ENCODE results near the gene TRIM37.
"Not testable (repeated sequence)": the region's sequence is repeated elsewhere in the genome, so short reads cannot be mapped to it uniquely, and the experiment has no call there.

The TRIM37 gene

GRCh38 chr17:58995247-58995940 lies 111.3 kb downstream of the TRIM37 start:
- DNase-seq (ENCODE audit: low read depth in 2 of 2): no peak

GRCh38 chr17:58993311-58993710 lies 113.4 kb downstream of the TRIM37 start:
- DNase-seq (ENCODE audit: low read depth in 2 of 2): no peak

GRCh38 chr17:58991718-58992331 lies 114.9 kb downstream of the TRIM37 start:
- DNase-seq (ENCODE audit: low read depth in 2 of 2): no peak

GRCh38 chr17:58989629-58990028 lies 117.1 kb downstream of the TRIM37 start:
- no peak for DNase-seq (ENCODE audit: low read depth in 2 of 2)

- DNase-seq (ENCODE audit: low read depth in 2 of 2): no peak
Measured at GRCh38 chr17:58985971-58986370, 120.7 kb downstream of the TRIM37 start.

- no peak for DNase-seq (ENCODE audit: low read depth in 2 of 2)
Measured at GRCh38 chr17:58985367-58985766, 121.3 kb downstream of the TRIM37 start.

GRCh38 chr17:58982626-58983025 lies 124.1 kb downstream of the TRIM37 start:
- DNase-seq (ENCODE audit: low read depth in 2 of 2): no peak

- no peak for DNase-seq (ENCODE audit: low read depth in 2 of 2)
Measured at GRCh38 chr17:58980706-58981481, 125.8 kb downstream of the TRIM37 start.

GRCh38 chr17:58976541-58976940 lies 130.1 kb downstream of the TRIM37 start:
- no peak for DNase-seq (ENCODE audit: low read depth in 2 of 2)

- DNase-seq (ENCODE audit: low read depth in 2 of 2): no peak
Measured at GRCh38 chr17:58974354-58974753, 132.3 kb downstream of the TRIM37 start.

- no peak for DNase-seq (ENCODE audit: low read depth in 2 of 2)
Measured at GRCh38 chr17:58970609-58971450, 135.8 kb downstream of the TRIM37 start.

- DNase-seq (ENCODE audit: low read depth in 2 of 2): no peak
Measured at GRCh38 chr17:58969612-58970011, 137.1 kb downstream of the TRIM37 start.

GRCh38 chr17:58969156-58969555 lies 137.5 kb downstream of the TRIM37 start:
- no peak for DNase-seq (ENCODE audit: low read depth in 2 of 2)

GRCh38 chr17:58968426-58969061 lies 138.1 kb downstream of the TRIM37 start:
- DNase-seq (ENCODE audit: low read depth in 2 of 2): no peak

- no peak for DNase-seq (ENCODE audit: low read depth in 2 of 2)
Measured at GRCh38 chr17:58966208-58966607, 140.5 kb downstream of the TRIM37 start.

- DNase-seq (ENCODE audit: low read depth in 2 of 2): no peak
Measured at GRCh38 chr17:58965221-58965620, 141.5 kb downstream of the TRIM37 start.

GRCh38 chr17:58960068-58960467 lies 146.6 kb downstream of the TRIM37 start:
- no peak for DNase-seq (ENCODE audit: low read depth in 2 of 2)

- not testable (repeated sequence) for DNase-seq (ENCODE audit: low read depth in 2 of 2)
Measured at GRCh38 chr17:58957725-58958073, 149.0 kb downstream of the TRIM37 start.

GRCh38 chr17:58956997-58957724 lies 149.5 kb downstream of the TRIM37 start:
- DNase-seq (ENCODE audit: low read depth in 2 of 2): no peak

GRCh38 chr17:58954358-58954757 lies 152.3 kb downstream of the TRIM37 start:
- DNase-seq (ENCODE audit: low read depth in 2 of 2): not testable (repeated sequence)

GRCh38 chr17:58947824-58948223 lies 158.9 kb downstream of the TRIM37 start:
- DNase-seq (ENCODE audit: low read depth in 2 of 2): no peak

Measured in stimulated activated CD8-positive, alpha-beta memory T cell treated with anti-CD3 and anti-CD28 coated beads, Interleukin-2, amount 100 ng/mL, for 1 hour (primary cell).